ENCODE data around the gene SMYD2.

The SMYD2 gene

GRCh38 chr1:214303141-214303930, 22.4 kb downstream of the SMYD2 start:
- no peak for DNase-seq (ENCODE audit: low read depth in 3 of 3)

DNA sequence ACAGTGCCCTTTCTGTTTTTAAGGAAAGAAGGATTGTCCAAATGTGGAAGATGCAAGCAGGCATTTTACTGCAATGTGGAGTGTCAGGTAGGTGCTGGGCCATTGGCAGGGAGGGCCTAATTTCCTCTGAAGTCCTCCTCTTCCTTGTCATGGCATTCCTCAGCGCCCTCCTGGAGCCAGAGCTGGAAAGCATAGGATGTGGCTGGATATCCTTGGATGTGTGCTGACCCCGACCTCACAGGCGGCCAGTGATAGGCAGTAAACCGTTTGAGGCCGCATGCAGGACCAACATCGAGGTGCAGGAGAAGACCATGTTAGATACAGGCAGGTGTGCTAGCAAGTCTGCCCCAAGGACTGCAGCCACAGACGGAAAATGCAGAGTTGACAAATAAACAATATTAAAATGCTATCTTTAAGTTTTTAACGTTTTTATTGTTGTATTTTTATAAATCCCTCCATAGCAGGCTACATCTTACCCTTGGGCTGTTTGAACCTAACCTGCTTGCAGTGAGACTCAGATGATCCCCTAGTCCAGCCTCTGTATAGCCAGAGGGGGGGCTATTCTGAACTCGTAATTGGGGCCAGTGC, 24.3 kb downstream of the SMYD2 start:
- DNase-seq (ENCODE audit: low read depth in 3 of 3), result no peak

DNA sequence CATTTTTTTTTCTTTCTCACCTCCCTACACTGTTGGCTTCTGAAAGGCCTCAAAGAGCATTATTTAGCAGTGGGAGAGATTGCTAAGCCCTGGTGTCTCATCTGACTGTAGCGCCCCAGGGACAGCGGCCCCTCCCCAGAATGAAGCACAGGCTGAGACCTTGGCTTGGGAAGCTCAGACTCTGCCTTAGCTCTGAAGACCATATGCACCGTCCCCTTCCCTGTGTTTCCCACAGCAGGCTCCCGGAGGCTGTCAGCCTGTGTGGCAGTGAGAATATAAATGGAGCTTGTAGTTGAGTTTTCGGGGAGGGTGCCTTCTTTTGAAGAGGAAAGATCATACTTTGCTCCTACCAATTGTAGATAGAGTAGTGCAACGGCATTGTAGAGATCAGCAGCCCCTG, 25.3 kb downstream of the SMYD2 start:
- DNase-seq (ENCODE audit: low read depth in 3 of 3), result no peak

GRCh38 chr1:214310010-214310409, 29.1 kb downstream of the SMYD2 start:
- DNase-seq (ENCODE audit: low read depth in 3 of 3), result no peak

DNA sequence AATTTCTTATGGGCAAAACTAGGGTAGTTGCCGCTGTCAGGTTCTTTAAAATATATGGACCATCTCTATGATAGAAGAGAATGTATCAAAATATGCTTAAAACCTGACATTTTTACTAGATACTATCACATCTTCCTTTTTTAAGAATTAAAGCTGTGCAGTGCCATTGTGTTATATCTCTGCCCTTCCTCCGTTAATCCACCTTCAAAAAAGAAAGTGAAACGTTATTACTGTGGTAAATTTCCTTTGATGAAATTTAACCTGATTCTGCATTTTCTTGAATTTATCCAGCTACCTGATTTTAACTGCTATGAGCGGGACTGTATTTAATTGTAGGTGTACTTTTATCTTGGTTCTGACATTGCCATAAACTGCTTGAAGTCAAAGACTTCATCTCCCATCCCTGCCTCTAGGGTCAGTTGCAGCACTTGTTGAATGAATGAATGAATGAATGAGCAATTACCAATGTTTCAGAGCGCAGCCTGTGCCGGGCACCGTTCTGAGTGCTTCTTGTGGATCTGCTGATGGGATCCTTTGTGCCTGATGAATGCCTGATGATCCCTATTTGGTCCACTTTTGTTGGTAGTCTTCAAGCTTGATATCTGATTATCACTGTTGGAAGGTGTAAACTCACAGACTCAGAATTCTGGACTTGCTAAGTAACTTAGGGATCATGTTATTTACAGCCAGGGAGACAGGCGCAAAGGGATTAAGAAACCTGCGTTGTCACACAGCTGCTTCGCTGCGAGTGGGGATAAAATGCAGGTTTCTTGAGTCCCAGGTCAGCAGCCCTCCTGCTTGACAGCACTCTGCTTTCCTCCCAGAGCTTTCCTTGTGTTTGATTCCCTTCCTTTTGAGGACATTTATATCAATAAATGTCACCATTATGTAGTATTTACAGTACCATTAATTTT, 30.1 kb downstream of the SMYD2 start:
- no peak for DNase-seq (ENCODE audit: low read depth in 3 of 3)

DNA sequence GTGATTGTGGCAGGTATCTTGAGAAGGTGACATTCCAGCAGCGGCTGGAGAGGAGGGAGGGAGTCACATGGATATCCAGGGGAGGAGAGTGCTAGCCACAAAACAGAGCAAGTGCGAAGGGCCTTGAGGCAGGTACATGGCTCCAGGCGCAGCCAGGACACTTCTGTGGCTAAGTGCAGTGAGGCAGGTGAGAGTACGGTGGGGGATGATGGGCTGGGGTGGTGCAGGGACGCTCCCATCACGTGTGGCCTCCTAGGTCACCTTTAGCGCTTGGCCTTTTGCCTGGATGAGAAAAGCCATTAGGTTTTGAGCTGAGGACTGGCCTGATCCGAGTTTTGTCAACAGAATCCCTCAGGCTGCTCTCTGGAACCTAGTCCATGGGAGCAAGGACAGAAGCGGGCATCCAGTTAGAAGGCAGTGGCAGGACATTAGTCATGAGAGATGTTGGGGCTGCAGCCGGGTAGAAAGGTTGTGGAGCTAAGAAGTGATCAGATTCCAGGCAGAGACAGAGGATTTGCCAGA, 31.6 kb downstream of the SMYD2 start:
- no peak for DNase-seq (ENCODE audit: low read depth in 3 of 3)

- no peak for DNase-seq (ENCODE audit: low read depth in 3 of 3)
Measured at GRCh38 chr1:214314178-214314843, 33.4 kb downstream of the SMYD2 start.

- DNase-seq (ENCODE audit: low read depth in 3 of 3), result no peak
Measured at GRCh38 chr1:214316593-214316992, 35.6 kb downstream of the SMYD2 start.

DNA sequence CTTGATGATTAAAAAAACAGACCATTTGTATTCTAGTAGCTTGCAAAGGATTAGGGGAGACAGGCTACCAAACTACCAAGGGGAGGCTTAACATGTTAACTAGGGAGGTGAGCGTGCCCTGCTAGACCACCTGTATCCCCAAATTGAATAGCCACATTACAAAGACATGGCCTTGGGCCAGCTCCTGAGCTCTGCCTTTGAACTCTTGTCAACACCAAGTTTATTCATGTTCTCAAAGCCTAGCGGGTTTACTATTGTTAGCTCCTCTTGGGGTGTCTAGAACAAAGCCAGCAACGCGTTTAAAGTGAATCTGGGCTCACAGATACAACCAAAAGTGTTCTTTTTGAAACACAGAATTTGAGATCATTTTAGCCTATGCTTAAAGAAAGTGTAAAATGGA, 36.3 kb downstream of the SMYD2 start:
- no peak for DNase-seq (ENCODE audit: low read depth in 3 of 3)

DNA sequence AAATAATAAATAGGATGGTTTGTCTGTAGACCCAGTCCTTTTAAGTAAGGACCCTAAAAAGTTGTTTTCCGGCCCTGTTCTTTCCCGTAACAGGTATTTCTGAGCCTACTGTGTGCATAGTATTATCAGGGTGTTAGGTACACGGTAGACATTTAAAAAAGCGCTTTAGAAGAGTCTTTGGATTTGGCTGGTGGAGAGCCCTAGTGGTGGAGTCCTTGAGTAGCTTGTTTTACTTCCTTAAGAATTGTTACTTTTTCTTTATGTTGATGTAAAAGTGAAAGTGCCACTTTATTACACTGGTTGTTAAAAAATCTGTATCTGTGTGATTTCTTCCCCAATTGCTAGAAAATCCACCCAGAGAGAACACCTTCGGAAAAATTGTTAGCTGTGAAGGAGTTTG, 36.8 kb downstream of the SMYD2 start:
- no peak for DNase-seq (ENCODE audit: low read depth in 3 of 3)

GRCh38 chr1:214318356-214318755, 37.4 kb downstream of the SMYD2 start:
- DNase-seq (ENCODE audit: low read depth in 3 of 3), result no peak

DNA sequence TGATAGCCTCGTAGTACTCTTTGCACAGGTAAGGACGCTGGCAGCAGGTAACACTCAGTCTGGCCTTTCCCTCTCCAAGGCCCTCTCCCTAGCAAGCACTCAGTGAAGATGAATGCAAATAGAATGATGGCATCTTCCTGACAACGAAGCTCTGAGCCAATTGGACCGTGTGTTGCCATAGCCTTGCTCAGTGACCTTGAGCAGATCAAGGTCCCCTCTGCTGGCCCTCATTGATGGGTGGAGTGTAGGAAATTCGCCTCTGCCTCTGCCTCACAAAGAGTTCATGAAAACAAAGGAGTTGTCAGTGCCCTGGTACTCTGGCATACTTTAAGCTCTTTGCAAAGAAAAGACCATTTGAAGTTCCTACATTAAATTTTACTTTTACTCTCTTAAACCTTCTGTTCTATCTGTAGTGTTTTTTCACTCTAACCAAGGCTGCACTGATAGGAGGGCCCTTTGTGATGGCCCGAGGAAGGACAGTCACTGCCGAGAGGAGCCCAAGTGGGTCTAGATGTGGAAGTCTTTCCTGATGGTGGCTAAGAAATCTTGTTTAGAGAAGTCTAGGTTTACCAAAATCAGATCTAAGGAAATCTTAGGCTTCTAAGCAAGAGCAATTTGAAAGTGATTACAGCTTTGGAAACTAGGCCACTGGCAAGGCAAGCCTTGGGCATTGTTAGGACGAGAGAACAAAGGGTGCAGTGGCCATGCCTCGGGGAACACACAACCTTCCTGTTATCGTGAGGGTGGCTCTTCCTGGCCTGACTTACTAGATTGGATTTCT, 38.2 kb downstream of the SMYD2 start:
- no peak for DNase-seq (ENCODE audit: low read depth in 3 of 3)

GRCh38 chr1:214319938-214320337, 39.0 kb downstream of the SMYD2 start:
- DNase-seq (ENCODE audit: low read depth in 3 of 3), result no peak

- no peak for DNase-seq (ENCODE audit: low read depth in 3 of 3)
Measured at GRCh38 chr1:214321705-214322453, 40.9 kb downstream of the SMYD2 start.

GRCh38 chr1:214324896-214325800, 44.2 kb downstream of the SMYD2 start:
- DNase-seq (ENCODE audit: low read depth in 3 of 3), result no peak

DNA sequence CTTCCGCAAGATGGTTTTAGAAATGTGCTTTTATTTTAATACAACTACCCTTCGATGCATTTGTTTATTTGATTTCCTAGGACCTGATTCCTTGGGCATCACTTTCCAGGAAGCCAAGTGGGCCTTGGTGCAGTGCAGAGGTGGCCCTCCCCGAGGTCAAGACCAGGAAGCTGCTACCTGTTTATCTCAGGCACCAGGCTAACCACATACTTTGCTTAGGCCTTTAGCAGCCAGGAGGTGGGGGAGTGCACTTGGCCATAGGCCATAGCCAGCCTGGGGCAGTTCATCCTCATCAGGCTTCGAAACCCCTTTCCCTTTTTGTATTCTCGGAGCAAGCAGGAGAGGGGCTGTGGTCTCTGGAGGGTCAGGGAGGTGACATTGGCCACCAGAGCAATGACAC, 45.4 kb downstream of the SMYD2 start:
- DNase-seq (ENCODE audit: low read depth in 3 of 3), result no peak

DNA sequence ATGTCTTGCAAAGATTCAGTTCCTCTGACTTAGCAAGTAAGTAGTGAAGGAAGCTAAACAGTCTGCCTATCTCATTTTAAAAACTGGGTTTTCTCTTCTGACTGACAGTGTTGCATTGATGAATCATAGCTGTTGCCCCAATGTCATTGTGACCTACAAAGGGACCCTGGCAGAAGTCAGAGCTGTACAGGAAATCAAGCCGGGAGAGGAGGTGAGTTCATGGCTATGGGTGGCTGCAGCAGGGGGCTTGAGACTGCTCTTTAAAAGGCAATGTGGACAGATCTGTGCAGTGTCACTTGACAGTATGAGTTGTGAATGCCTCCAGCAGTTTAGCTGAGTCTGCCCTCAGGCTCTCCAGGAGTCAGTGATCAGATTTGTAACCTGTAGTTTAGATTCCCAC, 46.6 kb downstream of the SMYD2 start:
- DNase-seq (ENCODE audit: low read depth in 3 of 3), result no peak

DNA sequence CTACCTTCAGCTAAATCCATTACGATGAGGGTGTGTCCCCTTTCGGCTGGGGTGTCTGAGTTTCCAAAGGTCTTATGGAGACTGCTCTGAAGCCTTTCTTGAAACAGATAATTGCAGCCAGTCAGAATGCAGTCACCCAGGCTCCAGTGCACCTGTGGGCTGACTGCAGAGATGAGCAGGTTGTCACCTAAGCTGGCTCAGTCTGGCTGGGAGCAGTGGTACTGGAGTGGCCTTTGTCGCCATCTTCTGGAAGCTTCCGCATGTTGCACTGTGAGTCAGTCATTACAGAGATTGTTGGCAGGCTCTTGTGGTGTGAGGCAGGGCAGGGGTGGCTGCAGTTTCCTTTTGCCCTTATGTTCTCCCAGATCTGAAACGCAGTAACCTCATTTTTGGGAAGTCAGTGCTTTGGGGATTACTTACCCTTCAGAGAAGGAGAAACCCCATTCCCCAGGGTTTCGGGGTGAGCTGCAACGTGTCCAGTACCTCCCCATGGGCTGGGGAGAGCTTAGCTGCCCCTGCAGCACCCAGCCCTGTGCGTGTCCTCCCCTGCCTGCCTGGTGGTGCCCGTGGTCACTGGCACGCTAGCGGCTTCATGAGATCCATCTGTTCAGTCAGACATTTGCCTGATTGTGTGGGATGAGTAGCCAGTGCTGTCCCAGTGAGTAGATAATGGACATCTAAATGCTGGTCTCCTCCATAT, 48.0 kb downstream of the SMYD2 start:
- peak; percentile 53 to 68 (median 62) for DNase-seq (ENCODE audit: low read depth in 3 of 3)
